IMR-90 (cell line): Measurements from ENCODE around the gene PLEKHF1. TPM values are rescaled to one million over a fixed set of nuclear protein-coding genes. Genes with fewer than 3 reads are reported as not detected.

Experiments
- ATAC-seq: fragments of 200-7000 bp; cut with Tn5 transposase; 2 replicates; pipeline ENCODE4 v1.9.1; 2020; ENCODE audit warnings: low read depth, mild to moderate bottlenecking, moderate library complexity
- BruUV-seq: library from RNA; stranded (reverse); fragments of 400-500 nt; replicated peaks from 2 replicates; lab custom pipeline; 2021; lab: Mats Ljungman, UMichigan
- CTCF ChIA-PET: fragments of 300-600 bp; formaldehyde crosslinking; extraction: SDS; loops from one replicate; lab custom pipeline; 2021; ENCODE audit warnings: antibody characterized with exemption; lab: Yijun Ruan, JAX
- POLR2A ChIA-PET: fragments of 300-600 bp; sonication (Branson Sonifier 250); formaldehyde crosslinking; loops from one replicate; lab custom pipeline; 2022; ENCODE audit warnings: antibody characterized with exemption; ENCODE audit not compliant: unreplicated experiment; lab: Charles Lee
- DNase-seq: peaks from one replicate; pipeline ENCODE4 v3.0.0; 2013
- H2AFZ ChIP-seq: replicated peaks from 2 replicates; pipeline ENCODE3; 2013; ENCODE audit warnings: low read length, mild to moderate bottlenecking; ENCODE audit not compliant: poor library complexity
- H2AK5ac ChIP-seq: 2 replicates; pipeline ENCODE4 v1.6.1; 2013; ENCODE audit warnings: low read depth, low read length, inconsistent platforms
- H2AK9ac ChIP-seq: replicated peaks from 2 replicates; pipeline ENCODE3; 2013; ENCODE audit warnings: mild to moderate bottlenecking, low read depth, low read length, moderate library complexity; ENCODE audit not compliant: poor library complexity
- H2BK120ac ChIP-seq: 2 replicates; pipeline ENCODE4 v1.6.1; 2013; ENCODE audit warnings: low read depth, low read length, inconsistent platforms
- H2BK15ac ChIP-seq: 3 replicates; pipeline ENCODE4 v1.6.1; 2013; ENCODE audit warnings: low read depth, low read length, inconsistent platforms
- H2BK20ac ChIP-seq: 2 replicates; pipeline ENCODE4 v1.6.1; 2013; ENCODE audit warnings: low read depth, mild to moderate bottlenecking, inconsistent platforms, low read length, moderate library complexity
- H2BK5ac ChIP-seq: 2 replicates; pipeline ENCODE4 v1.6.1; 2013; ENCODE audit warnings: mild to moderate bottlenecking, low read depth, low read length, inconsistent platforms; ENCODE audit not compliant: poor library complexity, severe bottlenecking
- H3K14ac ChIP-seq: replicated peaks from 2 replicates; pipeline ENCODE4 v1.6.1; 2013; ENCODE audit warnings: low read depth, low read length, inconsistent platforms
- H3K18ac ChIP-seq: 2 replicates; pipeline ENCODE4 v1.6.1; 2013; ENCODE audit warnings: low read depth, low read length, control low read depth
- H3K23ac ChIP-seq: 2 replicates; pipeline ENCODE4 v1.6.1; 2013; ENCODE audit warnings: low read depth, low read length, inconsistent platforms
- H3K27ac ChIP-seq: 2 replicates; pipeline ENCODE4 v1.5.1; 2013; ENCODE audit warnings: mild to moderate bottlenecking, control low read depth, low read length; ENCODE audit not compliant: insufficient read depth
- H3K27me3 ChIP-seq: 2 replicates; pipeline ENCODE4 v1.6.1; 2013; ENCODE audit warnings: low read length; ENCODE audit not compliant: control insufficient read depth, insufficient read depth
- H3K36me3 ChIP-seq: 2 replicates; pipeline ENCODE4 v1.6.1; 2013; ENCODE audit warnings: low read length, mixed read lengths; ENCODE audit not compliant: control insufficient read depth, insufficient read depth
- H3K4ac ChIP-seq: 2 replicates; pipeline ENCODE4 v1.6.1; 2013; ENCODE audit warnings: low read depth, low read length, inconsistent platforms
- H3K4me1 ChIP-seq: 2 replicates; pipeline ENCODE4 v1.6.1; 2013; ENCODE audit warnings: low read length, mixed read lengths; ENCODE audit not compliant: control insufficient read depth, insufficient read depth
- H3K4me2 ChIP-seq: 2 replicates; pipeline ENCODE4 v1.6.1; 2013; ENCODE audit warnings: low read depth, mild to moderate bottlenecking, control low read depth, low read length, moderate library complexity
- H3K4me3 ChIP-seq: 2 replicates; pipeline ENCODE4 v1.5.1; 2013; ENCODE audit warnings: low read depth, mild to moderate bottlenecking, control low read depth, low read length, moderate library complexity; ENCODE audit not compliant: insufficient read depth
- H3K56ac ChIP-seq: 2 replicates; pipeline ENCODE4 v1.6.1; 2013; ENCODE audit warnings: low read length, inconsistent platforms; ENCODE audit not compliant: insufficient read depth; ENCODE audit errors: extremely low read depth
- H3K79me1 ChIP-seq, 2 experiments: 2 replicates each; pipeline ENCODE4 v1.6.1; 2013; ENCODE audit warnings: low read length in 2 of 2, inconsistent platforms in 1 of 2, low read depth in 1 of 2
- H3K9ac ChIP-seq: 2 replicates; pipeline ENCODE4 v1.6.1; 2013; ENCODE audit warnings: low read depth, low read length, control low read depth
- H3K9me1 ChIP-seq: 2 replicates; pipeline ENCODE4 v1.6.1; 2013; ENCODE audit warnings: low read length, inconsistent platforms; ENCODE audit not compliant: insufficient read depth
- H3K9me3 ChIP-seq: 2 replicates; pipeline ENCODE4 v1.6.1; 2013; ENCODE audit warnings: low read length; ENCODE audit not compliant: control insufficient read depth, insufficient read depth
- H4K20me1 ChIP-seq: 2 replicates; pipeline ENCODE4 v1.6.1; 2013; ENCODE audit warnings: low read length, inconsistent platforms; ENCODE audit not compliant: insufficient read depth
- H4K5ac ChIP-seq: 2 replicates; pipeline ENCODE4 v1.6.1; 2013; ENCODE audit warnings: mild to moderate bottlenecking, low read depth, low read length, control low read depth
- H4K8ac ChIP-seq, 2 experiments: 2 replicates each; pipeline ENCODE4 v1.6.1; 2013; ENCODE audit warnings: low read depth in 2 of 2, low read length in 2 of 2, control low read depth in 1 of 2, inconsistent platforms in 1 of 2
- H4K91ac ChIP-seq: 2 replicates; pipeline ENCODE4 v1.6.1; 2013; ENCODE audit warnings: low read depth, low read length, inconsistent platforms; ENCODE audit not compliant: insufficient read depth
- CHD1 ChIP-seq: IDR thresholded peaks from 2 replicates; pipeline ENCODE4 v1.6.1; 2012; ENCODE audit warnings: low read depth, low read length, improper control_type of control experiment
- CTCF ChIP-seq: conservative IDR thresholded peaks from 2 replicates; pipeline ENCODE4 v1.5.1; 2012; ENCODE audit warnings: mild to moderate bottlenecking, low read depth, low read length, improper control_type of control experiment
- ELK1 ChIP-seq: fragments of 150-350 bp; IDR thresholded peaks from 2 replicates; pipeline ENCODE4 v1.6.1; 2016; ENCODE audit warnings: low read depth, mild to moderate bottlenecking, low read length, moderate library complexity, borderline replicate concordance
- MAFK ChIP-seq: IDR thresholded peaks from 2 replicates; pipeline ENCODE4 v1.6.1; 2012; ENCODE audit warnings: low read depth, low read length, improper control_type of control experiment
- NFE2L2 ChIP-seq: fragments of 150-350 bp; IDR thresholded peaks from 2 replicates; pipeline ENCODE4 v1.6.1; 2016; ENCODE audit warnings: low read depth, mild to moderate bottlenecking, low read length
- RAD21 ChIP-seq: IDR thresholded peaks from 2 replicates; pipeline ENCODE4 v1.6.1; 2012; ENCODE audit warnings: low read length, improper control_type of control experiment
- SMC3 ChIP-seq: fragments of 150-350 bp; IDR thresholded peaks from 2 replicates; pipeline ENCODE4 v1.6.1; 2016; ENCODE audit warnings: low read depth, mild to moderate bottlenecking, antibody characterized with exemption, low read length, moderate library complexity
- WGBS, 2 experiments: methylation state at CpG; one replicate each; pipeline versions ENCODE4 v1.1.5 to v1.1.7; 2013; ENCODE audit warnings: missing lambda C conversion rate in 2 of 2; ENCODE audit not compliant: insufficient read length in 1 of 2; ENCODE audit errors: extremely low coverage in 2 of 2; 5-methylcytosine and 5-hydroxymethylcytosine counted together
- dilution Hi-C: fragments of 300-500 bp; cut with HindIII; formaldehyde crosslinking; loops from one replicate; pipeline ENCODE4 v1.14.3; 2018; ENCODE audit warnings: low sequenced_read_pairs; ENCODE audit not compliant: unreplicated experiment
- in situ Hi-C: fragments of 300-500 bp; cut with MboI; formaldehyde crosslinking; loops from 3 replicates; pipeline ENCODE4 v1.14.3; 2019; ENCODE audit warnings: low sequenced_read_pairs, inconsistent platforms, mixed read lengths
- intact Hi-C: fragments of 100-400 bp; cut with micrococcal nuclease; formaldehyde crosslinking; loops from 2 replicates; pipeline ENCODE4 v1.10.0; 2022
- polyA plus RNA-seq, 3 experiments: library from polyadenylated mRNA; depleted of rRNA; stranded (reverse); fragments of >200 nt; gene quantifications; 2 replicates each; pipeline ENCODE4 v1.2.3, GENCODE V29; 2012; ENCODE audit warnings: low replicate concordance in 1 of 3
- total RNA-seq: library from RNA; depleted of rRNA; stranded (reverse); fragments of >200 nt; gene quantifications from 2 replicates; pipeline ENCODE4 v1.2.3, GENCODE V29; 2012

The PLEKHF1 gene
- total and polyA plus RNA-seq, 2 of the 4 experiments (the other 2 are of a cell fraction), result 5.0 to 6.6 TPM

GRCh38 chr19:29629836-29630534 is 35.3 kb upstream of the PLEKHF1 start:
- in situ Hi-C loops (no loop called here), dilution Hi-C loops (no loop called here), intact Hi-C loops (no loop called here)
- H3K14ac ChIP-seq, result no peak overlapping the region
- no peak overlapping the region for H3K4ac ChIP-seq
- ChIA-PET POLR2A (no interaction called here), CTCF (interaction anchor here (0.6 kb wide), 1 partner anchor 11 kb away, joined by 3 read pairs; no protein-coding TSS in a partner anchor)
- H4K20me1 ChIP-seq, result no peaks in the 10 kb centered on the region
- H3K27ac ChIP-seq, result no peak overlapping the region
- no peak overlapping the region for H2AK9ac ChIP-seq
- H4K8ac ChIP-seq, result no peak overlapping the region
- no peaks in the 10 kb centered on the region for H3K4me1 ChIP-seq
- no peaks in the 10 kb centered on the region for H3K79me1 ChIP-seq
- H4K91ac ChIP-seq, result no peak overlapping the region
- H2BK120ac ChIP-seq, result no peak overlapping the region
- ATAC-seq, result no peak
- H2BK20ac ChIP-seq, result no peak overlapping the region
- H3K9ac ChIP-seq, result no peak overlapping the region
- no peaks in the 10 kb centered on the region for H3K9me3 ChIP-seq
- WGBS, 2 experiments, result no CpG with 5 or more reads among the region's 5 CpGs
- no peaks in the 10 kb centered on the region for H3K36me3 ChIP-seq
- no peaks in the 10 kb centered on the region for H3K9me1 ChIP-seq
- H2AFZ ChIP-seq, result no peak overlapping the region
- H3K23ac ChIP-seq, result no peak overlapping the region
- TF ChIP-seq CTCF (no peak), ELK1 (no peak), MAFK (no peak), SMC3 (no peak), RAD21 (no peak), CHD1 (no peak), NFE2L2 (no peak)
- H3K56ac ChIP-seq, result no peak overlapping the region
- no peak overlapping the region for H3K18ac ChIP-seq
- no peak overlapping the region for H2BK15ac ChIP-seq
- no peak for DNase-seq
- H3K27me3 ChIP-seq, result no peaks in the 10 kb centered on the region; the same call in none of the 2 replicates
- H4K5ac ChIP-seq, result no peak overlapping the region
- H2AK5ac ChIP-seq, result no peak overlapping the region
- no peak overlapping the region for H3K4me3 ChIP-seq
- no peak overlapping the region for H2BK5ac ChIP-seq
- no peak overlapping the region for H3K4me2 ChIP-seq
- BruUV-seq, result no TSS peak
